Ishikawa (cell line): ENCODE data around the gene TPSG1.

Experiments
- CEBPB ChIP-seq: IDR thresholded peaks from 2 replicates; pipeline ENCODE4 v1.6.1; 2012
- CREB1 ChIP-seq: IDR thresholded peaks from 2 replicates; pipeline ENCODE4 v1.6.1; 2012; ENCODE audit warnings: low read depth
- EGR1 ChIP-seq: IDR thresholded peaks from 2 replicates; pipeline ENCODE4 v1.6.1; 2012
- EP300 ChIP-seq: IDR thresholded peaks from 2 replicates; pipeline ENCODE4 v1.6.1; 2012; ENCODE audit warnings: borderline replicate concordance
- FOXM1 ChIP-seq: IDR thresholded peaks from 2 replicates; pipeline ENCODE4 v1.6.1; 2012; ENCODE audit warnings: low read depth, borderline replicate concordance
- NFIC ChIP-seq: IDR thresholded peaks from 2 replicates; pipeline ENCODE4 v1.6.1; 2012
- RAD21 ChIP-seq: IDR thresholded peaks from 2 replicates; pipeline ENCODE4 v1.6.1; 2012; ENCODE audit warnings: low read depth
- REST ChIP-seq: IDR thresholded peaks from 2 replicates; pipeline ENCODE4 v1.6.1; 2012; ENCODE audit warnings: low read depth, mild to moderate bottlenecking
- TAF1 ChIP-seq: IDR thresholded peaks from 2 replicates; pipeline ENCODE4 v1.6.1; 2012; ENCODE audit warnings: low read depth, mild to moderate bottlenecking
- TCF12 ChIP-seq: IDR thresholded peaks from 2 replicates; pipeline ENCODE4 v1.6.1; 2012; ENCODE audit warnings: low read depth
- TEAD4 ChIP-seq: IDR thresholded peaks from 2 replicates; pipeline ENCODE4 v1.6.1; 2012
- USF1 ChIP-seq: IDR thresholded peaks from 2 replicates; pipeline ENCODE4 v1.6.1; 2012
- YY1 ChIP-seq: IDR thresholded peaks from 2 replicates; pipeline ENCODE4 v1.6.1; 2012; ENCODE audit warnings: low read depth
- ZBTB7A ChIP-seq: IDR thresholded peaks from 2 replicates; pipeline ENCODE4 v1.6.1; 2012; ENCODE audit warnings: low read depth
- TF ChIP-seq, protein P1 (sequence below): IDR thresholded peaks from 2 replicates; pipeline ENCODE4 v1.6.1; 2012

Gene TPSG1

GRCh38 chr16:1258225-1258600 is 33.1 kb upstream of the TPSG1 start:
- no peak for TF ChIP-seq FOXM1
- TF ChIP-seq TAF1: no peak
- no peak for TF ChIP-seq CEBPB
- TF ChIP-seq EP300: no peak
- TF ChIP-seq TEAD4: no peak
- no peak for TF ChIP-seq YY1
- no peak for TF ChIP-seq TCF12
- TF ChIP-seq, protein P1, sequence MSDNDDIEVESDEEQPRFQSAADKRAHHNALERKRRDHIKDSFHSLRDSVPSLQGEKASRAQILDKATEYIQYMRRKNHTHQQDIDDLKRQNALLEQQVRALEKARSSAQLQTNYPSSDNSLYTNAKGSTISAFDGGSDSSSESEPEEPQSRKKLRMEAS: no peak
- TF ChIP-seq REST: no peak

DNA sequence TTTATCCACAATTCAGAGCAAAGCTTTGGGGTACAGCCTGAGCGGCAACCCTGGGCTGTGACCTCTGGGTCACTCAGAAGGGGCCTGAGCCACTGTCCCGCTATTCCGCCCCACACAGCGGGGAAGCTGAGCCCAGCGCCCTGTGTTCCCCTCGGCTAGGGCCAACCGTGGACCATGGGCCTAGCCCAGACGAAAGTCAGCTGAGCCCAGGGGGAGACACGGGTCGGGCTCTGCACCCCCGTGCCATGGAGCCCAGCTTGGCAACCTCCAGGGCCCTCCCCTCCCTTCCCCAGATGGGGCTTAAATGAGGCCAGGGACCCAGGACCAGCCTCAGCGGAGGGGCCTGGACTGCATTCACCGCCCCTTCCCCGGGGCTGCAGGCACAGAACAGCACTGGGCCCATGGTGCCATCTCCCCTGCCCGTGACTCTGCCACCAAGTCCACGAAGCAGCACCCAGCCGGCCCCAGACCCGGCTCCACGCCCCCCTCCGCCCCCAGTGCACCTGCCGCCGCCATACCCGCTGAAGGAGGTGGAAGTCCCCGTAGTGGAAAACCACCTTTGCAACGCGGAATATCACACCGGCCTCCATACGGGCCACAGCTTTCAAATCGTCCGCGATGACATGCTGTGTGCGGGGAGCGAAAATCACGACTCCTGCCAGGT is 32.6 kb upstream of the TPSG1 start:
- TF ChIP-seq NFIC: no peak
- no peak for TF ChIP-seq ZBTB7A

DNA sequence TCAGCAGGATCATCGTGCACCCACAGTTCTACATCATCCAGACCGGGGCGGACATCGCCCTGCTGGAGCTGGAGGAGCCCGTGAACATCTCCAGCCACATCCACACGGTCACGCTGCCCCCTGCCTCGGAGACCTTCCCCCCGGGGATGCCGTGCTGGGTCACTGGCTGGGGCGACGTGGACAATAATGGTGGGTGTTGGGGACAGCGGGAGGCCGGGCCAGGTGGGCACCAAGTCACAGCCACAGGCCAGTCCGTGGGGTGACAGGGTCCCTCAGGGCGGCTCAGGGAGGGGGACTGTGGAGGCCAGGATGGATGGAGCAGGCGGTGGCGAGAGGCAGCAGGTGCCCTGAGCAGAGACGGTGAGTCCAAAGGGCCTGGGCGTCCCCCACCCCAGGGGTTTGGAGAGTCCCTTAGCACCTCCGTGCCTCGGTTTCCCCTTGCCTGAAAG is 31.8 kb upstream of the TPSG1 start:
- TF ChIP-seq RAD21: no peak
- no peak for TF ChIP-seq EP300
- no peak for TF ChIP-seq EGR1
- TF ChIP-seq TCF12: no peak
- TF ChIP-seq ZBTB7A: no peak
- TF ChIP-seq CREB1: no peak
- no peak for TF ChIP-seq CEBPB
- TF ChIP-seq, protein P1: no peak
- TF ChIP-seq TEAD4: no peak
- TF ChIP-seq NFIC: no peak
- TF ChIP-seq REST: no peak
- TF ChIP-seq TAF1: no peak
- TF ChIP-seq YY1: no peak
- TF ChIP-seq FOXM1: no peak
- TF ChIP-seq USF1: no peak

DNA sequence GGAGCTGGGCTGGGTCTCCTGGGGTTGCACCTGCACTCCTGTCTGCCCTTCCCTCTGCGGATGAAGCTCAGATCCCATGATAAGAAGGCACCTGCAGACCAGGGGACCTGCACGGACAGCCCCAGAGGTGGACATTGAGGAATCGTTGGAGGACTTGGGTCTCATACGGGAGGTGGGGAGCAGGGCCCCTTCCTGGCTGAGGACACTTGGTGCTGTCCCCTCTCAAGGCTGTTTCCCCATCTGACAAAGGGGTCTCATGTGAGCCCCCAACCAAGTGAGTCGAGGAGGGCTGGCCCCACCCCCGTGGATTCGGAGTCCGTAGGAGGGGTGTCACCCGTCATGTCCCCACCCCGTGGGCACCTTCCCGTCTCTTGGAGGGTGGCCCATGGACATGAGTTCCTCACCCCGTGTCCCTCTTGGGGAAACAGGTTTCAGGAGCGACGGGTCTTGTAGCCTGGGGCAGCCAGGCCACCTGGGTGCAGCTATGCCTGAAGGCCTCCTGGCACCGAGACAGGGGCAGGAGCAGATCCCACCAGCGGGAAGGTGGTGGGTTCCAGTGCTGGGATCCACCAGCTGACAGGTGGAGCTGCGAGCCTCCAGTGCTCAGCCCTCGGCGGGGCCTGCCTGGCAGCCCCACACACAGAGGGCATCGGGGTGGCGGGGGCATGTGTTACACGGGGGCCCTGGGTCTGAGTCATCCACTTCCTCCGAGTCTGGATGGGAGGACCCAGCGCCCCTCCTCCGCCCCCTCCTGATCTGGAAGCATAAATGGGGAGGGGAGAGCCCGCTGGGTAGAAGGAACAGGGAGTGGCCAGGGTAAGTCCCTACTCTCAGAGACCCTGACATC is 30.4 kb upstream of the TPSG1 start, which contains the start of gene TPSD1:
Gene TPSD1, plus strand, starts transcription at position 794 of the 847 bp plus-strand sequence. CDS start 212 bp downstream, outside the sequence.
- 0 out of 2 replicates have a peak, but pooled peaks have one; percentile 30 for TF ChIP-seq ZBTB7A

DNA sequence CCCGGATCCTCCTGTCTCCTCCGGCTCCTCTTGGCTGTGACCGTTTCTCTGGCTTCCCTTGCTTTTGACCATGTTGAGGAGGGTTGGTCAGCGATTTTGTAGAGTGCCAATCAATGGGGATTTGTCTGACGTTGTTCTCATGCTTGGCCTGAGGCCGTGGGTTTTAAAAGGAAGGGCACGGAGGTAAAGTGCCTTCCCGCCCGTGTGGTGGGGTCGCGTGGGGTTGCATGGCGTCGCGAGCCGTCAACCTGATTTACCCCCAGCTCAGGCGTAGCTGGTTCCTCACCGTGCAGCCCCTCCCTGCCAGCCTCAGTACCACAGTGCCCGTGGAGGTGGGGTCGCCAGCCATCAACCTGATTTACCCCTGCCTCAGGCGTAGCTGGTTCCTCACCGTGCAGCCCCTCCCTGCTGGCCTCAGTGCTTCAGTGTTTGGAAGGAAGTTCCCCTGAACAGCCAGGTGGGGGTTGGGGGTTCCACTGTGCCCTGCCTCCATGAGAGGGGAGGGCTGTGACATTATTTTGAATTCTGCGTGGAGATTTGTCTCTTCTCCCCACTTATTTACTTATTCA is 20.5 kb upstream of the TPSG1 start:
- TF ChIP-seq CEBPB: no peak
- TF ChIP-seq USF1: no peak
- no peak for TF ChIP-seq YY1
- TF ChIP-seq ZBTB7A: no peak
- no peak for TF ChIP-seq TEAD4
- no peak for TF ChIP-seq EP300
- no peak for TF ChIP-seq TCF12
- TF ChIP-seq NFIC: no peak
- TF ChIP-seq, protein P1: no peak
- no peak for TF ChIP-seq EGR1
